NB4 (cell line): ENCODE results near the gene DYNC1H1.
A peak's percentile ranks its signal among the peaks of the same experiment; 100 is the strongest.

Experiments used
- DNase-seq: peaks from one replicate; pipeline ENCODE4 v3.0.0; 2010; ENCODE audit warnings: low read depth
- H3K4me3 ChIP-seq: one replicate; pipeline ENCODE4 v1.5.1; 2011; ENCODE audit warnings: mild to moderate bottlenecking, low read depth, low read length, moderate library complexity
- MYC ChIP-seq: IDR thresholded peaks from 2 replicates; pipeline ENCODE4 v1.6.1; 2011; ENCODE audit warnings: low read depth, low read length
- POLR2A ChIP-seq: IDR thresholded peaks from 2 replicates; pipeline ENCODE4 v1.6.1; 2011; ENCODE audit warnings: mild to moderate bottlenecking; ENCODE audit not compliant: insufficient read length; ENCODE audit errors: extremely low read depth
- TF ChIP-seq, protein P1 (sequence below): IDR thresholded peaks from one replicate; pipeline ENCODE4 v1.5.1; 2012; ENCODE audit warnings: low read depth, low read length
- TF ChIP-seq, protein P2 (sequence below): IDR thresholded peaks from 2 replicates; pipeline ENCODE4 v1.6.1; 2011; ENCODE audit warnings: low read depth, low read length

DYNC1H1 gene

DNA sequence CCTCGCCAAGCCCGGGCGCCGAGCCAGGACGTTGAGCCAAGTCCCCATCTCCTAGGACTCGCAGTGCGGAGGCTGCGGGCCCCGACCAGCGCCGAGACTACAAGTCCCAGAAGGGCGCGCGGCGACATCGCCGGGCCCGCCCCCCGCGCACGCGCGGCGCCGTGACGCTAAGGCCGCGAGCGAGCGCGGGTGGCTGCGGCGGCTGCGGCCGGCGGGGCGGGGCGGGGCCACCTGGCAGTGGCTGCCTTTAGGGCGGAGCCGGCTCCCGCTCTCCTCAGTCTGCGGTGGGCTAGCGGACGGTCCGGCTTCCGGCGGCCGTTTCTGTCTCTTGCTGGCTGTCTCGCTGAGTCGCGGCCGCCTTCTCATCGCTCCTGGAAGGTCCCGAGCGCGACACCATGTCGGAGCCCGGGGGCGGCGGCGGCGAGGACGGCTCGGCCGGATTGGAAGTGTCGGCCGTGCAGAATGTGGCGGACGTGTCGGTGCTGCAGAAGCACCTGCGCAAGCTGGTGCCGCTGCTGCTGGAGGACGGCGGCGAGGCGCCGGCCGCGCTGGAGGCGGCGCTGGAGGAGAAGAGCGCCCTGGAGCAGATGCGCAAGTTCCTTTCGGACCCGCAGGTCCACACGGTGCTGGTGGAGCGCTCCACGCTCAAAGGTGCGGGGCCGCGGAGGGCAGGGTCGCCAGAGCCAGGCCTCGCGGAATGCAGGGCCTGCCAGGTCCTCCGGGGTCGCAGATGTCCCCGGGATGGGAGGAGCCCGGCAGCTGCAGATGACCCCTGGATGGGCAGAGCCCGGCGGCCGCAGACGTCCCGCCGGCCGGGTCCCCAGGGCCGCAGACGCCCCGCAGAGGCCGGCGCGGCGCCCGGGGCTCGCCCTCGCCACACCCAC, at the start of gene DYNC1H1:
DYNC1H1 (plus strand) TSS at position 277 of the 884 bp plus-strand sequence; CDS start at position 396, 119 bp downstream.
- DNase-seq: peak; percentile 91
- peak within 1 kb of the TSS; percentile 85 for H3K4me3 ChIP-seq
- peak; percentile 55 for TF ChIP-seq MYC
- TF ChIP-seq, protein P1, sequence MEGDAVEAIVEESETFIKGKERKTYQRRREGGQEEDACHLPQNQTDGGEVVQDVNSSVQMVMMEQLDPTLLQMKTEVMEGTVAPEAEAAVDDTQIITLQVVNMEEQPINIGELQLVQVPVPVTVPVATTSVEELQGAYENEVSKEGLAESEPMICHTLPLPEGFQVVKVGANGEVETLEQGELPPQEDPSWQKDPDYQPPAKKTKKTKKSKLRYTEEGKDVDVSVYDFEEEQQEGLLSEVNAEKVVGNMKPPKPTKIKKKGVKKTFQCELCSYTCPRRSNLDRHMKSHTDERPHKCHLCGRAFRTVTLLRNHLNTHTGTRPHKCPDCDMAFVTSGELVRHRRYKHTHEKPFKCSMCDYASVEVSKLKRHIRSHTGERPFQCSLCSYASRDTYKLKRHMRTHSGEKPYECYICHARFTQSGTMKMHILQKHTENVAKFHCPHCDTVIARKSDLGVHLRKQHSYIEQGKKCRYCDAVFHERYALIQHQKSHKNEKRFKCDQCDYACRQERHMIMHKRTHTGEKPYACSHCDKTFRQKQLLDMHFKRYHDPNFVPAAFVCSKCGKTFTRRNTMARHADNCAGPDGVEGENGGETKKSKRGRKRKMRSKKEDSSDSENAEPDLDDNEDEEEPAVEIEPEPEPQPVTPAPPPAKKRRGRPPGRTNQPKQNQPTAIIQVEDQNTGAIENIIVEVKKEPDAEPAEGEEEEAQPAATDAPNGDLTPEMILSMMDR: no peak
- TF ChIP-seq, protein P2, sequence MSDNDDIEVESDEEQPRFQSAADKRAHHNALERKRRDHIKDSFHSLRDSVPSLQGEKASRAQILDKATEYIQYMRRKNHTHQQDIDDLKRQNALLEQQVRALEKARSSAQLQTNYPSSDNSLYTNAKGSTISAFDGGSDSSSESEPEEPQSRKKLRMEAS: peak; percentile 26; the same call in 1 of the 2 replicates
- TF ChIP-seq POLR2A: peak; percentile 95

DNA sequence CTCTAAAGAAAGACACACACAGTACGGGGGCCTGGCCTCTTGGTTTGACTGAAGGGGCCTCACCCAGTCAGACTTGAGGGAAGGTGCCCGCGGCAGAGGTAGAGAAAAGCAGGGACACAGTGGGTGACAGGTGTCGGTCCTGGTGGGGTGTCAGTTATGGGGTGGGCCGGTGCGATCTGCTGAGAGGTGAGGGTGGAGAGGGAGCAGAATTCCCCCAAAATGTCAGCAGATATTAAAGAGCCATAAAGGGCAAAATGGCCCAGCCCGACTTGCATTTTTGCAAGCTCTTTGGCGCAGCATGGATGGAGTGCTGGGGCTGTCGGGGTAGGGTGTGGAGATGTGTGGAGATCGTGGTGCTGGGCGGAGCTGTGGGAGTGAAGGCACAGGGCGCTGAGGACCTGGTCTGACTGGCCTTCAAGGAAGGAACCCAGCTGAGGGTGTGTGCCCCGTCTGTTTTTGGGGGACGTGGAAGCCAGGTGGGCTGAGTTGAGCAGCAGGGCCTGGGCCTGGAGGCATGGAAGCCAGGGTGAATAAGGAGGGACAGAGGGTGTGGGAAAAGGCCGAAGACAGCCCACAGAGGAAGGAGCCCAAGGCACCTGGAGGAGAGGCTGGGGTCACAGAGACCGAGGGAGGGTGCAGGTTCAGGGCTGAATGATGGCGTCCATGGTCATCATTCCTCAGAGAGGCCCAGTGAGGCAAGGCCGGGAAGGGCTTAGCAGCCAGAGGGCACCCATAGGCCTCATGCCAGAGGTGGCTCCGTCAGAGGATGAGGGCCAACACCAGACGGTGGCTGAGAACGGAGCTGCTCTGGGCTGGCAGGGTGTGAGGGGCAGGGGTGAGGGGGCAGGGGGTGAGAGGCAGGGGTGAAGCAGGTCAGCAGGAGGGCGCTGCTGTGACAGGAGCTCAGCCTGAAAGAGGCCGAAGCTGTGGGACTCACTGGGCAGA, 48.2 kb upstream of the DYNC1H1 start:
- no peak overlapping the region for H3K4me3 ChIP-seq
- TF ChIP-seq POLR2A (no peak), MYC (no peak)
- TF ChIP-seq, protein P1: no peak
- TF ChIP-seq, protein P2: no peak
- no peak for DNase-seq

DNA sequence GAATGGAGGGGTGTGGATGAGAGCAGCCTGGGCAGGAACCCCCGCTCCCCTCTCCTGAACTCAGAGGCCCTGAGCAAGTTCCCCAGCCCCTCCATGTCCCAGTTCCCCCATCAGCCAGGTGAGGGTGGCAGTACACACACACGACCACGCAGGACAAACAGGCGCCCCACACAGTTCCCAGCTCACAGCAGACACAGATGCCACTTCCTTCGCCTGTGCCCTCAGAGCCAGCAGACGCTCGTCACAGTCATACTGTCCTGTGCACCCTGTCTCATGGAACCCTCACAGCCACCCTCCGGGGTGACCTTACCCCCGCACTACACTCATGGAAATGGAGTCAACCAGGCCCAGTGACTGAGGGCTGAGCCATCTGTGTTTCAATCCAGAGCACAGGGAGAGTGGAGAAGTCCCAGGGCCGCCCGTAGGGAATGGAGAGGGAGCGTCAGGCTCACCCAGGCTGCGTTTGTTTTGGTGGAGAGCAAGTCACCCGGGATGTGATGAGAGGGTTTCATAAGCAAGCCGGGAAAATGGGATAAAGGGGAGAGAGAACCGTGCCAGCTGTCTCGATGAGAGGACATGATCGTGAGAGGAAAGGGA, 47.5 kb upstream of the DYNC1H1 start:
- TF ChIP-seq, protein P2: no peak
- TF ChIP-seq, protein P1: no peak
- no peak for DNase-seq

DNA sequence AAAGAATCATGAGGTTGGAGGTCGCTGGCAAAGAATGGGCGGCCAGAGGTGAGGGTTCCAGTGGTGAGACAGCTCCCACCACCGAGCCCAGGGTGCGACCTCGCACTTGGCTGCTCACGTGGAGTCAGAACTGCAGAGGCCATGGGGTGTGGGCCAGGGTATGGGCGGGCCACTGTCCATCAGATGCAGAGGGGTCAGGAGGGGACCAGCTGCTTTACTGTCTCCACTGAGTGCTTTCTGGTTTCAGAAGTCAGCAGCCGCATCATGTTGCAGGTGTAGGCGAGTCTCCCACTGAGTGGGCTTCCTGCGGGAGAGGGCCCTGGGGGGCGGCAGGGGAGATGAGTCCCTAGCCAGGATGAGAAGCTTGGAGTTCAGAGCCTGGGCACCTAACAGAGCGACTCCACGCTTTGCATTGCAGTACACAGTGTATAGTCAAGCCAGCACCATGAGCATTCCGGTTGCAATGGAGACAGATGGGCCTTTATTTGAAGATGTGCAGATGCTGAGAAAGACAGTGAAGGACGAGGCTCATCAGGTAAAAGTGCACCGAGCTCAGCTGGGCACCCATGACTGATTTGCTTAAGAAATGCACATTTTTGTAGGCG, 46.9 kb upstream of the DYNC1H1 start:
- DNase-seq: no peak
- TF ChIP-seq MYC (no peak), POLR2A (no peak)
- TF ChIP-seq, protein P1: no peak
- TF ChIP-seq, protein P2: no peak
- no peak overlapping the region for H3K4me3 ChIP-seq

More for the DNA sequence above, 47.5 kb upstream of the DYNC1H1 start:
- H3K4me3 ChIP-seq: no peak overlapping the region

DNA sequence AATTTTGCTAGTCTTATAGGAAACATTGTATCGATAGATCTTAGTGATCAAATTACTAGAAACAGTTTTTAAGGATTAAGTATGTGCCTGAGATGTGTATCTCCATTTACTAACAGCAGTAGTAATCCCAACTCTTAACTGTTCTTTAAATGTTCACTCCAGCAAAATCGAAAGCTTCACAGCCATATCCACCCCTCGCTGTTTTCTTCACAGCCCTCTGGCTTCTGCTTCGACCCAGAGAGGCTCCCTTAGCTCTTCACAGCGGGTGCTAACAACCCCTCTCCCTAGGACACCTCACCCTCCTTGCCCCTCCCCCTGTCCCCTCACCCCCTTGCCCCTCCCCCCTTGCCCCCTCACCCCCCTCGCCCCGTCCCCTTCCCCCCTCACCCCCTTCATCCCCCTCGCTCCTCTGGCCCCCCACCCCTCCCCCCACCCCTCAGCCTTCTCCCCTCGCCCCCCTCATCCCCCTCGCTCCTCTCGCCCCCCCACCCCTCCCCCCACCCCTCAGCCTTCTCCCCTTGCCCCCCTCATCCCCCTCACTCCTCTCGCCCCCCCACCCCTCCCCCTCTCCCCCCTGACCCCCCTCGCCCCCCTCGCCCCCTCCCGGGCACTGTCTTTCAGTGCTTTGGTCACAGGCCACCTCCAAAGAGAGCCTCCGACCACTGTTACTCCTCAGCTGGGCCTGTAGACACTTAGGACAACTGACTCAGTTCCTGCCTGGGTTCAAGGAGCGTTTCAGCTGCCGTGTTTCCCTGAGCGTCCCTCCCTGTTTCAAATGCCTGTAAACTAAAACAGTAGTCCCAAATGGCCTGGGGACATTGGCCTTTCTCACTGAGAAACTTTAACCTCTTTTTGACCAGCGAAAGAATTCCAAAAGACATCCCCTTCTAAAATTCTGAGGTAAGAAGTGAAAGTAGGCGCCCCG, 46.0 kb upstream of the DYNC1H1 start:
- TF ChIP-seq, protein P2: no peak
- TF ChIP-seq, protein P1: no peak
- TF ChIP-seq POLR2A (no peak), MYC (no peak)
- no peak overlapping the region for H3K4me3 ChIP-seq
- no peak for DNase-seq
